GM20431 (cell line): ENCODE measurements around the gene TPRKB.
"Not testable (repeated sequence)": the region's sequence is repeated elsewhere in the genome, so short reads cannot be mapped to it uniquely, and the experiment has no call there.

Source experiments
- in situ Hi-C: fragments of 300-500 bp; cut with MseI, MboI; formaldehyde crosslinking; loops from one replicate; pipeline ENCODE4 v1.15.0; 2020; ENCODE audit warnings: low sequenced_read_pairs; ENCODE audit not compliant: unreplicated experiment

TPRKB gene

GRCh38 chr2:73746015-73746876 is 9.1 kb upstream of the TPRKB start:
- in situ Hi-C loops: no loop called here

- in situ Hi-C loops: no loop called here
Measured at GRCh38 chr2:73740767-73741166, 3.6 kb upstream of the TPRKB start.

- in situ Hi-C loops: no loop called here
Measured at GRCh38 chr2:73739101-73739500, 2.0 kb upstream of the TPRKB start.

GRCh38 chr2:73736378-73736777 is 767 bp downstream of the TPRKB start:
- in situ Hi-C loops: no loop called here

- in situ Hi-C loops: no loop called here
Measured at GRCh38 chr2:73730810-73731209, 6.3 kb downstream of the TPRKB start.

GRCh38 chr2:73728711-73729110 is 8.4 kb downstream of the TPRKB start:
- in situ Hi-C loops: no loop called here

- in situ Hi-C loops: no loop called here
Measured at GRCh38 chr2:73728043-73728442, 9.1 kb downstream of the TPRKB start.

- in situ Hi-C loops: not testable (repeated sequence)
Measured at GRCh38 chr2:73726657-73727056, 10.5 kb downstream of the TPRKB start.

GRCh38 chr2:73718851-73719621 is 18.1 kb downstream of the TPRKB start:
- in situ Hi-C loops: no loop called here

GRCh38 chr2:73718421-73718820 is 18.7 kb downstream of the TPRKB start:
- in situ Hi-C loops: no loop called here

GRCh38 chr2:73717695-73718094 is 19.4 kb downstream of the TPRKB start:
- in situ Hi-C loops: not testable (repeated sequence)

GRCh38 chr2:73717251-73717606 is 19.9 kb downstream of the TPRKB start:
- in situ Hi-C loops: no loop called here

GRCh38 chr2:73716543-73717250 is 20.4 kb downstream of the TPRKB start:
- in situ Hi-C loops: no loop called here

GRCh38 chr2:73714091-73714490 is 23.1 kb downstream of the TPRKB start:
- in situ Hi-C loops: no loop called here

GRCh38 chr2:73708527-73708926 is 28.6 kb downstream of the TPRKB start:
- in situ Hi-C loops: no loop called here

- in situ Hi-C loops: no loop called here
Measured at GRCh38 chr2:73707636-73708035, 29.5 kb downstream of the TPRKB start.

- in situ Hi-C loops: no loop called here
Measured at GRCh38 chr2:73707058-73707457, 30.1 kb downstream of the TPRKB start.

GRCh38 chr2:73705091-73705490 is 32.1 kb downstream of the TPRKB start:
- in situ Hi-C loops: no loop called here

- in situ Hi-C loops: no loop called here
Measured at GRCh38 chr2:73704285-73704684, 32.9 kb downstream of the TPRKB start.

GRCh38 chr2:73703675-73704074 is 33.5 kb downstream of the TPRKB start:
- in situ Hi-C loops: no loop called here
